Activated naive CD4-positive, alpha-beta T cell treated with anti-CD3 and anti-CD28 coated beads, Interleukin-2, amount 10 ng/mL, durations not matched to agents 7 days and 5 days (primary cell): Measurements from ENCODE around the gene CR1L.
"Not testable (repeated sequence)": the region's sequence is repeated elsewhere in the genome, so short reads cannot be mapped to it uniquely, and the experiment has no call there.

Experiments used
- CTCF ChIA-PET: fragments of 350-600 bp; sonication (Branson Sonifier 250); formaldehyde crosslinking; loops from one replicate; lab custom pipeline; 2021; ENCODE audit warnings: antibody characterized with exemption; lab: Charles Lee
- DNase-seq: peaks from one replicate; pipeline ENCODE4 v3.0.0-alpha.2; 2020
- H3K27ac Mint-ChIP-seq: one replicate; pipeline ENCODE4 v1.8.0; 2021; ENCODE audit warnings: mild to moderate bottlenecking, moderate library complexity, mixed read lengths
- H3K27me3 Mint-ChIP-seq: one replicate; pipeline ENCODE4 v1.8.0; 2021; ENCODE audit warnings: mild to moderate bottlenecking, mixed read lengths
- H3K36me3 Mint-ChIP-seq: one replicate; pipeline ENCODE4 v1.8.0; 2021; ENCODE audit warnings: mixed read lengths
- H3K4me1 Mint-ChIP-seq: one replicate; pipeline ENCODE4 v1.8.0; 2021; ENCODE audit warnings: mixed read lengths
- H3K4me3 Mint-ChIP-seq: one replicate; pipeline ENCODE4 v1.8.0; 2021; ENCODE audit warnings: mild to moderate bottlenecking, moderate library complexity, mixed read lengths
- H3K9me3 Mint-ChIP-seq: one replicate; pipeline ENCODE4 v1.8.0; 2021; ENCODE audit warnings: mixed read lengths

CR1L gene

GRCh38 chr1:207651583-207651982 lies 6.7 kb downstream of the CR1L start:
- Mint-ChIP-seq H3K36me3 (no peaks in the 10 kb centered on the region), H3K9me3 (no peaks in the 10 kb centered on the region), H3K27me3 (peaks cover 24% of the 10 kb centered on the region), H3K27ac (no peak overlapping the region), H3K4me3 (no peak overlapping the region), H3K4me1 (no peaks in the 10 kb centered on the region)
- CTCF ChIA-PET, result no interaction called here
- DNase-seq, result no peak

- Mint-ChIP-seq H3K4me1 (no peaks in the 10 kb centered on the region), H3K9me3 (no peaks in the 10 kb centered on the region), H3K36me3 (no peaks in the 10 kb centered on the region), H3K27ac (no peak overlapping the region), H3K27me3 (peaks cover 17% of the 10 kb centered on the region), H3K4me3 (no peak overlapping the region)
- no peak for DNase-seq
- CTCF ChIA-PET, result interaction anchor here (1.6 kb wide), 1 partner anchor 44 kb away, joined by 5 read pairs; no protein-coding TSS in a partner anchor
Measured at GRCh38 chr1:207654320-207654719, 9.4 kb downstream of the CR1L start.

GRCh38 chr1:207658408-207658807 lies 13.5 kb downstream of the CR1L start:
- no peaks in the 10 kb centered on the region for H3K4me1 Mint-ChIP-seq
- H3K4me3 Mint-ChIP-seq, result no peak overlapping the region
- CTCF ChIA-PET, result interaction anchor here (1.6 kb wide), 1 partner anchor 10 kb away, joined by 3 read pairs; no protein-coding TSS in a partner anchor
- peaks cover 31% of the 10 kb centered on the region for H3K27me3 Mint-ChIP-seq
- H3K27ac Mint-ChIP-seq, result no peak overlapping the region
- H3K9me3 Mint-ChIP-seq, result no peaks in the 10 kb centered on the region
- DNase-seq, result no peak
- no peaks in the 10 kb centered on the region for H3K36me3 Mint-ChIP-seq

DNA sequence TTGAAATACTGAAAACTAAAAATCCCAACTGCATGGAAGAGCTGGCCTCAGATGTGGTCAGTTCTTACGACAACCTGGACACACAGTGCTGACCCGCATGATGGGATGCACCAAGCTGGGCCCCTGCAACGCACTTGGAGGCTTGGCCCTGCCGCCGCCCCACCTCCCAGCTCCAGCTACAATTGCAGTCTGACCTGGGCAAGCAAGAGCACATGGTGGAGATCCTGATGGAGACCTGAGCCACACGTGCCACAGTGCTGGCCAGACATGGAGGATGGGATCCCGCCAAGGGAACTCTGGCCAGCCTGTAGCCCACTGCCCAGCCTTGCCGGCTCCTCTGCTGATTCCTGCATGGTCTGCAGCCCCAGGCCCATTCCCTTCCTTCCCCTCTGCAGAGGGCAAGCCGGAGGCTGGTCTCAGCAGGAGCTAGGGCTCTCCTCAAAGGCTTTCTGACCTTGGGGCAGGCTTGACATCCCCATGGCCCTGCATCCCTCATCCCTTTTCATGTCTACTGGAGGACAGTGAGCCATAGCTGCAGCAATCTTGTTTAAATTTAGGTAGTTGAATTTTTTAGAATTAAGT lies 14.1 kb downstream of the CR1L start:
- Mint-ChIP-seq H3K36me3 (no peaks in the 10 kb centered on the region), H3K4me1 (no peaks in the 10 kb centered on the region), H3K4me3 (no peak overlapping the region), H3K9me3 (no peaks in the 10 kb centered on the region), H3K27ac (no peak overlapping the region), H3K27me3 (peaks cover 32% of the 10 kb centered on the region)
- CTCF ChIA-PET, result interaction anchor here (1.2 to 1.6 kb wide), 2 partner anchors 9 to 39 kb away, joined by 3 to 4 read pairs; no protein-coding TSS in a partner anchor
- no peak for DNase-seq

- Mint-ChIP-seq H3K27ac (no peak overlapping the region), H3K36me3 (no peaks in the 10 kb centered on the region), H3K9me3 (no peaks in the 10 kb centered on the region), H3K4me3 (no peak overlapping the region), H3K27me3 (peaks cover 32% of the 10 kb centered on the region), H3K4me1 (no peaks in the 10 kb centered on the region)
- DNase-seq, result no peak
- CTCF ChIA-PET, result interaction anchor here (1.2 to 1.6 kb wide), 2 partner anchors 9 to 40 kb away, joined by 3 to 4 read pairs; no protein-coding TSS in a partner anchor
Measured at GRCh38 chr1:207659545-207660153, 14.7 kb downstream of the CR1L start.

- CTCF ChIA-PET, DNase-seq, H3K9me3 Mint-ChIP-seq, H3K27ac Mint-ChIP-seq, H3K4me3 Mint-ChIP-seq, H3K36me3 Mint-ChIP-seq, H3K4me1 Mint-ChIP-seq: not testable (repeated sequence)
- peaks cover 30% of the 10 kb centered on the region for H3K27me3 Mint-ChIP-seq
Measured at GRCh38 chr1:207661420-207661819, 16.5 kb downstream of the CR1L start.

GRCh38 chr1:207666342-207666741 lies 21.4 kb downstream of the CR1L start:
- Mint-ChIP-seq H3K9me3 (no peaks in the 10 kb centered on the region), H3K36me3 (no peaks in the 10 kb centered on the region), H3K27ac (no peak overlapping the region), H3K27me3 (peaks cover 47% of the 10 kb centered on the region), H3K4me3 (no peak overlapping the region), H3K4me1 (peaks cover 2% of the 10 kb centered on the region)
- DNase-seq, result no peak
- CTCF ChIA-PET, result no interaction called here

DNA sequence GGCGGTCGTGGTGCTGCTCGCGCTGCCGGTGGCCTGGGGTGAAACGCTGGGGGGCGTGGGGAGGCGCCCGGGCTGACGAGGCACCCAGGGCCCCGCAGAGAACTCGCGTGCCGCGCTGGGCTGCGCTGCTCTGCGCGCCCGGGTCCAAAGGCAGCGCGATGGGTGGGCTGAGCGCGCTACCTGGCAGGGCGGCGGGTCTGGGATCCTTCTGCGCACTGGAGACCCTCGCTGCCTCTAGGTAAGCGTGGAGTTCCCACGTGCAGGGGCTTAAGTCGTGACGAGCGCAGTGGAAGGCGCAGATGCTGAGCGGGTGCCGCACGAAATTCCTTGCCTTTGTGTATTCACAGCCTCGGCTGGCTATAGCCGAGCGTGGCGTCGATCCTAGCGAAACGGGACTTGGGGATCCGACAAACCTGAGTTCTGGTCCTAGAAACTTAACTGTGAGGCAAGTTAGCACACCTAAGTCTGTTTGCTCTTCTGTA lies 24.6 kb downstream of the CR1L start:
- no peak overlapping the region for H3K4me3 Mint-ChIP-seq
- no peaks in the 10 kb centered on the region for H3K36me3 Mint-ChIP-seq
- H3K27ac Mint-ChIP-seq, result no peak overlapping the region
- H3K4me1 Mint-ChIP-seq, result peaks cover 2% of the 10 kb centered on the region
- CTCF ChIA-PET, result no interaction called here
- no peak for DNase-seq
- H3K9me3 Mint-ChIP-seq, result no peaks in the 10 kb centered on the region
- H3K27me3 Mint-ChIP-seq, result peaks cover 51% of the 10 kb centered on the region

GRCh38 chr1:207670192-207670591 lies 25.3 kb downstream of the CR1L start:
- CTCF ChIA-PET, result no interaction called here
- DNase-seq, result no peak
- Mint-ChIP-seq H3K27me3 (peaks cover 51% of the 10 kb centered on the region), H3K9me3 (no peaks in the 10 kb centered on the region), H3K4me3 (no peak overlapping the region), H3K4me1 (peaks cover 2% of the 10 kb centered on the region), H3K27ac (no peak overlapping the region), H3K36me3 (no peaks in the 10 kb centered on the region)

DNA sequence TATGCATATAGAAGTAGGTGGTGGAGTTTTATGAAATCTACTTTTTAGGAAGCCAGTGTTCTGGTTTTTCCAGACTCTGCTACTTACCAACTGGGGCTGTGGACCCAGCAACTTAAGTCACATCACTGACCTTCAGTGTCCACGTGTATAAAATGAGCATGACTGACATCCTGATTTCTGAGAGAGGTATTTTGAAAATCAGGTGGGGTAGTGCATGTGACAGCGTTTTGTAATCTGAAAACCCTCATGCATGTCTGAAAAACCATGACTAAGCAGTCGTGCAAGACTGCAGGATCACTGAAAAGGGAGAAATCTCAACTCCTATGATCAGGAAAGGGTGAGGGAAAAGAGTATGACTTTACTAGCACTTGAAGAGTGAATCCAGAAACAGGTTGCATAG lies 26.1 kb downstream of the CR1L start:
- peaks cover 2% of the 10 kb centered on the region for H3K4me1 Mint-ChIP-seq
- H3K27me3 Mint-ChIP-seq, result peaks cover 51% of the 10 kb centered on the region
- H3K9me3 Mint-ChIP-seq, result no peaks in the 10 kb centered on the region
- no peak for DNase-seq
- H3K27ac Mint-ChIP-seq, result no peak overlapping the region
- H3K36me3 Mint-ChIP-seq, result no peaks in the 10 kb centered on the region
- CTCF ChIA-PET, result interaction anchor here (0.7 kb wide), 1 partner anchor 155 kb away, joined by 3 read pairs; no protein-coding TSS in a partner anchor
- H3K4me3 Mint-ChIP-seq, result no peak overlapping the region

DNA sequence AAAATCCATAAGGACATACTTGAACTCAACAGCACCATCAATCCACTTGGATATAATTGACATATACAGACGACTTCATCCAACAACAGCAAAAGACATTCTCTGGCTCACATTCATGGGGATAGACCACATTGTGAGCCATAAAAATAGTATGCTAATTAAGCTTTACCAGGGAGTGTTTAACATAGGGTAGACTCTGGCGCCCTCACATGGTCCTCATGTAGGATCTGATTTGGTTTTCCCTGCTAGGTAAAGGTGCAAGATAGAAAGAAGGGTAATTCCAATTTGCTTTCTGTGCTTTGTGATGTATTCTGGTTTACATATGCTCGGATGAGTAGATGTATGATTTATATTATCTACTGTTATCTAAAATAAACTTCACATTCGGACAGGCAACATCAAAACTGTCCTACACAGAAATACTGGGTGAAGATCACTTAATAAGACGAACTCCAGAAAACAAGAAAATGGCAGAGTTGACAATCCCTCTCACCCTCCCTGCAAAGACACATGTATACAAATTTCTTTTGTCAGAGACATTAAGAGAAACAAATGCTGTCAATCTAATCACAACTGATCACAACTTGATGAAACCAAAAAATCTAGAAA lies 27.7 kb downstream of the CR1L start:
- H3K36me3 Mint-ChIP-seq, result no peaks in the 10 kb centered on the region
- H3K9me3 Mint-ChIP-seq, result no peaks in the 10 kb centered on the region
- no peak overlapping the region for H3K4me3 Mint-ChIP-seq
- CTCF ChIA-PET, result interaction anchor here (1.2 kb wide), 1 partner anchor 53 kb away, joined by 4 read pairs; no protein-coding TSS in a partner anchor
- DNase-seq, result no peak
- H3K27ac Mint-ChIP-seq, result no peak overlapping the region
- peaks cover 2% of the 10 kb centered on the region for H3K4me1 Mint-ChIP-seq
- peaks cover 47% of the 10 kb centered on the region for H3K27me3 Mint-ChIP-seq

DNA sequence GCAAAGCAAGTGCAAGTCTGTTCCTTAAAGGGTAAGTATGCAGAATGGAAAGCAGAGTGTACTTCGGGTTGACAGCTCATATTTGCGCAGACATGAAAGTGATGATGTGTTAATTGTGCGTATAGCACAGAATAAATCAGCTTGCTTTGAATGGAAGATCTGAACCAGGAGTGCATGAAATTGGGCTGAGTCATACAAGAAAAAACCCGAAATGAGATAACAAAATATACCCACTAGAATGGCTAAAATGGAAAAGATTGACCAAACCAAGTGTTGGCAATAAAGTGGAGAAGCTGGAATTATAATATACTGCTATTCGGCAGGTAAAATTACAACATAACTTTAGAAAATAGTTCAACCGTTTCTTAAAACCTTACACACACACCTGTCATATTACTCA lies 28.5 kb downstream of the CR1L start:
- CTCF ChIA-PET, result interaction anchor here (1.2 kb wide), 1 partner anchor 53 kb away, joined by 4 read pairs; no protein-coding TSS in a partner anchor
- H3K27me3 Mint-ChIP-seq, result peaks cover 39% of the 10 kb centered on the region
- peaks cover 2% of the 10 kb centered on the region for H3K4me1 Mint-ChIP-seq
- no peak overlapping the region for H3K27ac Mint-ChIP-seq
- no peaks in the 10 kb centered on the region for H3K9me3 Mint-ChIP-seq
- H3K4me3 Mint-ChIP-seq, result no peak overlapping the region
- DNase-seq, result no peak
- no peaks in the 10 kb centered on the region for H3K36me3 Mint-ChIP-seq

DNA sequence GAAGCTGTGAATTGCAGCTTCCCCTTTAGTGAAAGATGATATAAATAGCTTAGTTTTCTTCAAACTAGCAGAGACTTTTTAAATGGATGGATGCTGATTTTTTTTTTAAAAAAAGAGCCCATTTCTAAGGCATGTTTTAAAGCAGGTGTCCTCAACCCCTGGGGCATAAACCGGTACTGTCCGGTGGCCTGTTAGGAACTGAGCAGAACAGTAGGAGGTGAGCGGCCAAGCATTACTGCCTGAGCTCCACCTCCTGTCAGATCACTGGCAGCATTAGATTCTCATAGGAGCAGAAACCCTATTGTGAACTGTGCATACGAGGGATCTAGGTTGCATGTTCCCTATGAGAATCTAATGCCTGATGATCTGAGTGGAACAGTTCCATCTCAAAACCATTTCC lies 31.2 kb downstream of the CR1L start:
- H3K36me3 Mint-ChIP-seq, result no peaks in the 10 kb centered on the region
- H3K27ac Mint-ChIP-seq, result no peak overlapping the region
- H3K4me3 Mint-ChIP-seq, result no peak overlapping the region
- peaks cover 20% of the 10 kb centered on the region for H3K27me3 Mint-ChIP-seq
- DNase-seq, result no peak
- CTCF ChIA-PET, result interaction anchor here (0.6 kb wide), 1 partner anchor 110 kb away, joined by 5 read pairs; no protein-coding TSS in a partner anchor
- no peaks in the 10 kb centered on the region for H3K4me1 Mint-ChIP-seq
- no peaks in the 10 kb centered on the region for H3K9me3 Mint-ChIP-seq

DNA sequence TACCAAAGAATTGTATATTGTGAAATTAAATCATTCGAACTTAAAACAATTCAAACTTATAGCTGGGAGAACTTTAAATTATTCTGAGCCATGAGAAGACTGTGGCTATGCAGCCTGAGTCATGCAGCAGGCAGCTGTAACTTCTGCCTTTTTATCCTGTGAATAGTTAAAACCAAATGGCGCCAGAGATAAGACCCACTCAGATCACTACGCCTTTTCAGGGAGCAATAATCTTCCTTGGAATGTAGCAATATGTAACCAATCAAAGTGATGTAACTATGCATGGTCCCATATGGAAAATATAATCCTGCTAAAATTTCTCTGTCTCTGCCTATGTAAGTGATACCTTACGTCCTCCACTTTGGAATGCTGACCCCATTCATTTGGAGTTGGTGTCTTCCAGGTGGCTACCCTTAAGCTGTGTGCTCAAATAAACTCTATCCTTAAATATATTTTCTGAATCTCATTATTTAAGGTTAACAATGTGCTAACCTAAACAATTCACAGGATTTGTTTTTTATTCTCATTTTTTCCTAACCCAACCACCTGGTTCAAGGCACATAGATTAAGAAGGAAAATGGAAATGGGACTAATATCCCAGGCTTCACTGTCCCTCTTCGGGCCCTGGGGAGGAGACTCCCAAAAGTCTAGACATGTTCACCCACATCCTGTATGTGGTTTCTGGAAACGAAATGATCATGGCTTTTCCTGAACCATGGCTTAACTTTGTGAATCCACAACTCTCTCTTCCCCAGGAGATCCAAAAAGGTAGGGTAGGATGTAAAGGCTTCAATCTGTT lies 35.9 kb downstream of the CR1L start:
- H3K9me3 Mint-ChIP-seq, H3K4me1 Mint-ChIP-seq, H3K4me3 Mint-ChIP-seq, H3K36me3 Mint-ChIP-seq, CTCF ChIA-PET, H3K27ac Mint-ChIP-seq, DNase-seq: not testable (repeated sequence)
- H3K27me3 Mint-ChIP-seq, result peaks cover 20% of the 10 kb centered on the region
